Naive B cell (primary cell): Measurements from ENCODE around the gene HES4. TPM values are rescaled to one million over a fixed set of nuclear protein-coding genes. Genes with fewer than 3 reads are reported as not detected.
A peak's percentile ranks its signal among the peaks of the same experiment; 100 is the strongest.
"Not testable (repeated sequence)": the region's sequence is repeated elsewhere in the genome, so short reads cannot be mapped to it uniquely, and the experiment has no call there.

Experiments
- ATAC-seq, 2 donors: fragments of 150-1000 bp; cut with Tn5 transposase; 2 replicates each; pipeline ENCODE4 v1.10.0; 2021; ENCODE audit warnings: low read depth in 2 of 2, mild to moderate bottlenecking in 2 of 2, moderate library complexity in 2 of 2
- DNase-seq: peaks from one replicate; pipeline ENCODE4 v3.0.0; 2022
- H3K27ac Mint-ChIP-seq, 6 donors: one replicate each; pipeline ENCODE4 v1.8.0; 2020 to 2022; ENCODE audit warnings: mild to moderate bottlenecking in 6 of 6, mixed read lengths in 6 of 6, moderate library complexity in 5 of 6, inconsistent platforms in 2 of 6
- H3K27me3 Mint-ChIP-seq, 3 donors: one replicate each; pipeline ENCODE4 v1.8.0; 2021 to 2022; ENCODE audit warnings: mixed read lengths in 3 of 3, mild to moderate bottlenecking in 1 of 3
- H3K36me3 Mint-ChIP-seq, 2 donors: one replicate each; pipeline ENCODE4 v1.8.0; 2020 to 2022; ENCODE audit warnings: mixed read lengths in 2 of 2, inconsistent platforms in 1 of 2, mild to moderate bottlenecking in 1 of 2
- H3K4me1 Mint-ChIP-seq, 3 donors: one replicate each; pipeline ENCODE4 v1.8.0; 2020 to 2022; ENCODE audit warnings: mixed read lengths in 3 of 3, inconsistent platforms in 1 of 3, mild to moderate bottlenecking in 1 of 3, moderate library complexity in 1 of 3
- H3K4me3 Mint-ChIP-seq, 8 donors: one replicate each; pipeline ENCODE4 v1.8.0; 2020 to 2022; ENCODE audit warnings: mild to moderate bottlenecking in 8 of 8, mixed read lengths in 8 of 8, moderate library complexity in 8 of 8, inconsistent platforms in 2 of 8
- H3K9me3 Mint-ChIP-seq, 7 donors: one replicate each; pipeline ENCODE4 v1.8.0; 2020 to 2022; ENCODE audit warnings: mixed read lengths in 7 of 7, mild to moderate bottlenecking in 5 of 7, inconsistent platforms in 2 of 7, moderate library complexity in 1 of 7
- polyA plus RNA-seq, 6 donors: library from polyadenylated mRNA; unstranded; fragments of 300-500 nt; fragmentation: Illumina TruSeq; gene quantifications; one replicate each; pipeline ENCODE4 v1.2.3, GENCODE V29; 2021; ENCODE audit warnings: low read depth in 6 of 6

HES4 gene
- polyA plus RNA-seq, 6 donors from 2014 or later: 0.45 to 0.64 TPM; not detected in 4

DNA sequence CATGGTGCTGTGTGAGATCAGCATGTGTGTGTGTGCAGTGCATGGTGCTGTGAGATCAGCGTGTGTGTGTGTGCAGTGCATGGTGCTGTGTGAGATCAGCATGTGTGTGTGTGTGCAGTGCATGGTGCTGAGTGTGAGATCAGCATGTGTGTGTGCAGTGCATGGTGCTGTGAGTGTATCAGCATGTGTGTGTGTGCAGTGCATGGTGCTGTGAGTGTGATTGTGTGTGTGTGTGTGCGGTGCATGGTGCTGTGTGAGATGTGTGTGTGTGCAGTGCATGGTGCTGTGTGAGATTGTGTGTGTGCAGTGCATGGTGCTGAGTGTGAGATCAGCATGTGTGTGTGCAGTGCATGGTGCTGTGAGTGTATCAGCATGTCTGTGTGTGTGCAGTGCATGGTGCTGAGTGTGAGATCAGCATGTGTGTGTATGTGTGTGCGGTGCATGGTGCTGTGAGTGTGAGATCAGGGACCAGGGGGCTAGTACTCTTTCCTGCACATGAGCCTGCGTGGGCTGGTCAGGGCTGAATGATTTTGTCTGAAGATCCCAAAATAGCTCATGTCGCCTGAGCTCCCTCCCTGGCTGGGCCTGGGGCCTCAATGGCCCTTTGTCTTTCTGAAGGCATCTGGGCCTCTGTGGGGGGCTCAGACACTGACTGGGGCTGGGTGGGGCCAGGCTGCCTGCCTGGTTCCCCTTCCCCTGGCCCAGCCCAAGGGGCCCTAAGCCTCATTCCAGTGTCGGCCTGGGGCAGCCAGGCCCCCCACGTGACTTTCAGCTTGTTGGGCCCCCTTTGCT is 31.2 kb upstream of the HES4 start:
- Mint-ChIP-seq H3K27me3 (peaks cover 2 to 23% (median 18%) of the 10 kb centered on the region in 3 donors), H3K4me3 (peak overlapping the region in 2 of 8 donors; percentile 22 to 68), H3K4me1 (peaks cover 9 to 22% (median 19%) of the 10 kb centered on the region in 3 donors)
- H3K36me3 Mint-ChIP-seq, DNase-seq, H3K9me3 Mint-ChIP-seq, H3K27ac Mint-ChIP-seq, ATAC-seq: not testable (repeated sequence)

DNA sequence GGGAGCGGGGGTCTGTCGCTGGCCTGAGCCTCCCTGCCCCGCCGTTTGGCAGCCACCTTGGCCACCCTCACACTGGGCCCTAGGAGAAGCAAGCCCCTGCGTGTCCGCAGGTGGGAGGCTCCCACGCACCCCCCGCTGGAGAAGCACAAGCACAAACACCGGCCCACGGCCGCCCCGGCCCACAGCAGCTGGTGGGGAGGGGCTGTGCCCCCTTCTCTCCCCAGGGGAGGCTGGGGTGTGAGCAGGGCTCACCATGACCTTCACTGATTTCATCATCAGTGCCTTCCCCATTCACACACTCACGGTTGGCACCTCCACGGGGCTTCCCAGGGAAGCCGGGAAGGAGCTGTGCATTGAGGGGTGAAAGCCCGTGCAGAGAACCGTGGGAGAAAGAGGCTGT is 27.9 kb upstream of the HES4 start:
- no peaks in the 10 kb centered on the region for H3K36me3 Mint-ChIP-seq
- peaks cover 8 to 18% (median 9%) of the 10 kb centered on the region in 3 donors for H3K4me1 Mint-ChIP-seq
- DNase-seq: no peak
- ATAC-seq: no peak
- no peak overlapping the region for H3K27ac Mint-ChIP-seq
- H3K9me3 Mint-ChIP-seq: no peaks in the 10 kb centered on the region
- no peak overlapping the region for H3K4me3 Mint-ChIP-seq
- H3K27me3 Mint-ChIP-seq: peaks cover 0 to 16% (median 14%) of the 10 kb centered on the region in 3 donors

DNA sequence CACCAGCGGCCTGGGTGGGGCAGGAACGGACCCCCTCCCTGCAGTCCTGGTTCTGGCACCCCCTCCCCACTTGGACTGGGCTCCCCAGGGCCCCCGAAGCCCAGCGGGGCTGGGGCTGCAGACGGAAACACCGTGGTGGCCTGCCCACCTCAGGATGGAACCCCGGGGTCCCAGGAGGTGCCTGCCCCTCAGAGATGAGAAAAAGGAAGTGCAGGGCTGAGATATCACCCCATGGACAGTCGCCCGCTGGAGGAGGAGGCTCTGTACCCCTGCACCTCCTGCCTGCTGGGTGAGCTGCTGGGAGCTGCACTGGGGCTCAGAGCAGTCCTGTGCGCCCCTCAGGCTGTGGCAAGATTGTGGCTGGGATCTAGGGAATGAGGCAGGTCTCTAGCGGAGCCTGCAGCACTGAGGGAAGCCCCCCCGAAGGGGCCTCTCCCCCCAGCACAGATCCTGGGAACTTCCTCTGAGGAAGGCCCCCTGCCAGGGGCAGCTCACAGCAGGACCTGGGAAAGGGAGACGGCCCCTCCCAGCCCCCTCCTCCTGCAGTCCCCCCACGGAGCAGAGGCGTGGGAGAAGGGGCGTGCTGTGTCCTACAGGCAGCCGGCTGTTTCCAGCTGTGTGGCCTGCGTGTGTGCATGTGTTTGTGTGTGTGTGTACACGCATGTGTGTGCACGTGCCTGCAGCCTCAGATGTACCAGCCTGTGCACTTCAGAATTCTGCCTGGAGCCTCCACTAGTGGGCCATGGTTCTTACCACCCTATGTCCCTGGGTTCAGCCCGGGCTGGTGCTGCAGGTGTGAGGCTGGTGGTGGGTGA is 26.9 kb upstream of the HES4 start:
- Mint-ChIP-seq H3K9me3 (no peaks in the 10 kb centered on the region), H3K4me3 (no peak overlapping the region), H3K4me1 (peaks cover 3 to 15% (median 6%) of the 10 kb centered on the region in 3 donors), H3K27me3 (peaks cover 0 to 19% (median 10%) of the 10 kb centered on the region in 3 donors), H3K27ac (no peak overlapping the region), H3K36me3 (no peaks in the 10 kb centered on the region)
- DNase-seq (no peak), ATAC-seq (peak; percentile 27 to 29)

DNA sequence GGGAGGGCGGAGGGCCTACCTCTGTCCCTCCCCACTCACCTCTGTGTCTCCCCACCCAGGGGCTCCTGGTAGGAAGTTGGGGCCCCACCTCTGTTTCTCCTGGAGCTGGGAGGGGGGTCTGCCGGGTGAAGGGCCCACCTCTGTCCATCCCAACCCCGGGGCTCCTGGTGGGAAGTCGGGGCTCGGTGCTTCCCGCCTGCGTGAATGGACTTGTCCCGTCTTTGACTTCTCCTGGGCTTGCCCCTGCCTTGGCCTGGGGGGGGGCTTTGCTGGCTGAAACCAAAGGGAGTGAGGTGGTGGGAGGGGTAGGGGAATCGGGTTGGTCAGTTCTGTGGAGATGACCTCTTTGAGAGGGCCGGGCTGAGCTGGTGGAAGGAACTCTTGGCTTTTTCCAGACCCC is 25.8 kb upstream of the HES4 start:
- H3K4me1 Mint-ChIP-seq: peaks cover 3 to 12% (median 6%) of the 10 kb centered on the region in 3 donors
- DNase-seq (no peak), ATAC-seq (no peak)
- H3K4me3 Mint-ChIP-seq: no peak overlapping the region
- H3K36me3 Mint-ChIP-seq: no peaks in the 10 kb centered on the region
- H3K27ac Mint-ChIP-seq: no peak overlapping the region
- no peaks in the 10 kb centered on the region for H3K9me3 Mint-ChIP-seq
- H3K27me3 Mint-ChIP-seq: peaks cover 0 to 20% (median 10%) of the 10 kb centered on the region in 3 donors

DNA sequence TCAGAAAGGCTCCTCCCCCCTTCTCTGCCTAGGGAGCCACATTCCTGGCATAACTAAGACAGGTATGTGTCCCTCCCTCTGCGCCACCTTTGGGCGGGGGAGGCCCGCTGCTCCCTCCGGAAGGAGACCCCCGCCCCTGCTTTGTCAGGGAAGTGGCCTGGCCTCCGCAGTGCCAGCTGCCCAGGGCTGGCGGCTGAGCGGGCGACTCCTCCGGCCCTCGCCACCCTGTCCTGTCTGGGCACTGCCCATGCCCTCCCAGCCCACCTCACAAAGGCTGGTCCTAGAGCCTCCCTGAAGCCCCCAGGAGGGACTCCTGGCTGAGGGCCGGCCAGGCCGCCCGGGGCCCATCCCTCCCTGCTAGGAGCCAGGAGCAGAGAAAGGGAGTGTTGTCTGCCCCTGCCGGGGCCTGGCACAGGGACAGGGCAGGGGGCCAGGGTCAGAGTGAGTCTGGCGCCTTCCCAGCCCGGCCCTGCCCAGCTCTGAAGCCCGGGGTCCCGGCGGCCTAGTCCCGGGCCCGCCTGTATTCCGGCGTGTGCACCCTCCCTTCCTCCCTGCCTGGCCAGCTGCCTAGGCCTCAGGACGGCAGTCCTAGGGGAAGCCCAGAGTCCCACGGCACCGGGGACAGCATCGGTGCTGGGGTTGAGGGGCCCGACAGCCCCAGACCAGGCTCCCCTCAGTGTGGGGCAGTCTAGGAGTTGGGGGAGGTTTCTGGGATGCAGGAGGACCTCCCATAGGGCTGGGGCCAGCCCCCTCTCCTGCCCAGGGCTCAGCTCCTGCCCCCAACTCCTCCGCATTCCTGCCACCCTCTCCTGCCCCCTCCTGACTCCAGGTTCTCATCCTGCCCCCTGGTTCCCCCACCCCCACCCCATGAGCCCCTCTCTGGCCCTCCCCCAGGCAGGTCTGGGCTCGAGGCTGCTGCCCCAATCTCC is 25.1 kb upstream of the HES4 start:
- peaks cover 3 to 12% (median 6%) of the 10 kb centered on the region in 3 donors for H3K4me1 Mint-ChIP-seq
- H3K27me3 Mint-ChIP-seq: peaks cover 0 to 20% (median 10%) of the 10 kb centered on the region in 3 donors
- H3K27ac Mint-ChIP-seq: no peak overlapping the region
- ATAC-seq (no peak), DNase-seq (no peak)
- no peak overlapping the region for H3K4me3 Mint-ChIP-seq
- H3K9me3 Mint-ChIP-seq: no peaks in the 10 kb centered on the region
- no peaks in the 10 kb centered on the region for H3K36me3 Mint-ChIP-seq

DNA sequence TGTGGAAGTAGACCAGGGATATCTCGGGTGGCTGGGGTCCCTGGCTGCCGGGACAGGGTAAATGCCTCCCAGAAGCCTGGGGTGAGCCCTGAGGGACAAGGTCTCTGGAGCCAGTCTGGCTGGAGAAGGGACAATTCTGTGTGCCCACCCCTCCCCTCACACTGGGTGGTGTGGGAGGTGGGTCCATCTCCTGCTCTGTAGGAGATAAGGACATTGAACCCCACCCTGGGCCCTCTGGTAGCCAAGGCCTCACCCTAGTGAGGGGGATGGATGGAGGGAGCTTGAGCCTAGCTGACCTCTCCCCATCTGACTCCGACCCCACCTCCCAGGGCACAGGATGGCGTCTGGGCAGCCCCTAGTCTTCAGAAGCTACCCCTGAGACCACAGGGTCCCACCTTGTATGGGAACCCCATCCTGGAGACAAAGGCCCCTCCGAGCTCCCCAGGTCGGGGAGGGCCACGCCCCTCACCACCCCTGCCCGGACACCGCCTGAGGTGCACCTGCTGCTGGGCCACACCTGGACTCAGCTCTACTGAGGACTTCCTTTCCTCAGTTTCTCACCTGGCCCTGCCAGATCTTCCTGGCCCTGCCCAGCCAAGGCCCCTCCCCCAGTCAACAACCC is 24.4 kb upstream of the HES4 start:
- no peak for DNase-seq
- Mint-ChIP-seq H3K4me1 (peaks cover 3 to 12% (median 6%) of the 10 kb centered on the region in 3 donors), H3K36me3 (no peaks in the 10 kb centered on the region), H3K27ac (no peak overlapping the region), H3K4me3 (no peak overlapping the region), H3K27me3 (peaks cover 0 to 20% (median 10%) of the 10 kb centered on the region in 3 donors), H3K9me3 (no peaks in the 10 kb centered on the region)
- no peak for ATAC-seq

DNA sequence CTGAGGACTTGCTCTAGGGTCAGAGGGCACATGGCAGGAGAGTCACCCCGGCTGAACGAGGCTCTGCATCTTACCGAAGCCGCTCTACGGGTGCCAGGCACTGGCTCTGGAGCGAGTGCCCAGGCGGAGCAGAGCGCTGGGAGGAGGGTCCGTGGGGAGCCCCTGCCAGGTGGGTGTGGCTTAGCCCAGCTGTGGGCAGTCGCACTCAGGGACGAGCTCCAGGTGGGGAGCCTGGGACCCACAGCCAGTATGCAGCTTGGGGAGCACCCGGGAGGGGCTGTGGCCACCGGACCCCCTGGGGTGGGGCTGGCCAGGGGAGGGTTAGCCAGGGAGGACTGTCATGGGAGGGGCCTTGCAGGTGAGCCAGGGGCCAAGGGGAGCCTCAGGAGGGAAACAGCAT is 23.8 kb upstream of the HES4 start:
- DNase-seq: no peak
- no peak overlapping the region for H3K27ac Mint-ChIP-seq

DNA sequence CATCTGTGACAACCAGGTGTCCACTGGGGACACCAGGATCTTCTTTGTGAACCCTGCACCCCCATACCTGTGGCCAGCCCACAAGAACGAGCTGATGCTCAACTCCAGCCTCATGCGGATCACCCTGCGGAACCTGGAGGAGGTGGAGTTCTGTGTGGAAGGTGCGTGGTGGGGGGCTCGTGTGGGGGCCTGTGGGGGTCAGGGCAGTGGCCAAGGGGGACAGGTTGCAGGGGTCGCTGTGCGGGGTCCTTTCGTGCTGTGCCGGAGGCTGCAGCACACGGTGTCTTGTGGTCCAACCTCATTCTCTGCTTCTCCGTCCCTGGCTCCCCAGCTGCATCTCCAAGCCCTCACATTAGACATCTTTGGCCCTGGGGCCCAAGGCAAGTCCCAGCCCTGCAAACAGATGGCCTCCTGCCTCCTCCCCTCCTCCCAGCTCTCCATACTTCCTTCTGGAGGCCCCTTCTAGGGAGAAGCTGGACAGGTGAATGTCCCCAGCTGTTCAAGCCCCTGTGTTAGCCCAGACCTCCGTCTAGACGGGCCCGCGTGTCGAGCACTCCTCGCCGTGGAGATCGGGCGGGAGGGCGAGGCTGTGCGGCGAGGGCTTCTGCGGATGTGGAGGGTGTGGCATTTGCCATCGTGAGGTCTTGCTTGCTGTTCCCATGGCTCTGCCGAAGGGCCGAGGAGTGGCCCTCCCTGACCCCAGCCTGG is 22.6 kb upstream of the HES4 start:
- Mint-ChIP-seq H3K27ac (peak overlapping the region in 2 of 6 donors; percentile 56 to 57), H3K36me3 (no peaks in the 10 kb centered on the region), H3K4me3 (peak overlapping the region in 5 of 8 donors; percentile 20 to 77 (median 53)), H3K4me1 (peaks cover 6 to 12% (median 8%) of the 10 kb centered on the region in 3 donors), H3K9me3 (no peaks in the 10 kb centered on the region), H3K27me3 (peaks cover 0 to 20% (median 10%) of the 10 kb centered on the region in 3 donors)
- DNase-seq (no peak), ATAC-seq (no peak)

More for the DNA sequence above, 23.8 kb upstream of the HES4 start:
- H3K27me3 Mint-ChIP-seq: peaks cover 0 to 20% (median 10%) of the 10 kb centered on the region in 3 donors
- peaks cover 6 to 12% (median 7%) of the 10 kb centered on the region in 3 donors for H3K4me1 Mint-ChIP-seq
- H3K9me3 Mint-ChIP-seq: no peaks in the 10 kb centered on the region
- no peak for ATAC-seq
- H3K4me3 Mint-ChIP-seq: peak overlapping the region in 2 of 8 donors; percentile 19 to 65
- H3K36me3 Mint-ChIP-seq: no peaks in the 10 kb centered on the region

DNA sequence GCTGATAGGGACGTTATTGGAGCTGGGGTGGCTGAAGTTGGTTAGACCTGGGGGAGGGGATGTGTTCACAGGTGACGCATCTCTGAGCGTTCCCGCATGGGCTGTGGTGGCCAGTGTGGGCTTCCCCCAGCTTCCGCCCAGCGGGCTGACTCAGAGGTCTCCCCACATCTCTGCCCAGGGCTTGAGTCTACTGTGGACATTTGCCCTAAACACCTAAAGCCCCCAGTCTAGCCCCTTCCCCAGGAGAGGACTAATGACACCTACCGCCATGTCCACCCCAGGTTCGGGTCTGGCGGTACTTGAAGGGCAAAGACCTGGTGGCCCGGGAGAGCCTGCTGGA is 22.0 kb upstream of the HES4 start:
- no peaks in the 10 kb centered on the region for H3K9me3 Mint-ChIP-seq
- no peaks in the 10 kb centered on the region for H3K36me3 Mint-ChIP-seq
- H3K27ac Mint-ChIP-seq: no peak overlapping the region
- H3K27me3 Mint-ChIP-seq: peaks cover 0 to 20% (median 10%) of the 10 kb centered on the region in 3 donors
- DNase-seq (no peak), ATAC-seq (no peak)
- peaks cover 6 to 17% (median 12%) of the 10 kb centered on the region in 3 donors for H3K4me1 Mint-ChIP-seq
- H3K4me3 Mint-ChIP-seq: peak overlapping the region in 3 of 8 donors; percentile 4 to 78 (median 77)

DNA sequence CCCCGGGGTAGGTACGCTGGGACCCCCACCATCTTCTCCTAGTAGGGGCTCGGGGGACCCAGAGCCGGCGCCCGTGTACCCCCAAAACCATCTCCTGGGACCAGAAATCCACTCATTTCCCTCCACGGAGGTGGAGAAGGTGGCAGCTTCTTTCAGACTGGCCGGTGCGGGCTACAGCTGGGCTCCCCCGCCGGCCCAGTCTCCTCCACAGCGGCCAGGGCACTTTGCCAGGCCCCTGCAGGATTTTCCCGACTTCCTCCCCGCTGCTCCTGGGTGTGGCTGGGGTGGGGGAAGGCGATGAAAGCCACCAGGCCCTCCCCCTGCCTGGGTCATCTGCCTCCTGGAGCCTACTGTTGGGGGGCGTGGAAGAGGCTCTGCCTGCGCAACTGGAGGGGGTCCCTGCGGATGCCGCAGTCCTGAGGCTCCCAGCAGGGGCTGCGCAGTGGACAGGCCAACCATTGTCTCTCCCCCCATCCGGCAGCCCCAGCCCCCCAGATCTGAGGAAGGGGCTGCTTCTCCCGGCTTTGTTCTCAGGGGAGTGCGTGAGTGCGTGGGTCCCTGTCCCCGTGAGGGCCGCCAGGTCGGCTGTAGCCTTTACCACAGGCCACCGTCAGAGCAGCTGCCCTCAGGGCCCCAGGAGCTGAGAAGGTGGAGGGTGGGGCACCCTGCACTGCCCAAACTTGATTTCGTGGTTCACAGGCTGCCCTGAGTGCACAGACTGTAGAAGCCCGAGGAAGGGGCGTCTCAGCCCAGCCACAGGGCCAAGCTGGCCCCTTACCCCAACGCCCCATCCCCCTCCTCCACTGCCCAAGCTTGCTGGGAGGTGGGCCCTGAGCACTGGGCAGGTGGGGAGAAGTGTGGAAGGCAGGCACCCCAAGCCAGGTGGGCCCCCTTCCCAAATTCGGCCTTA is 21.4 kb upstream of the HES4 start:
- Mint-ChIP-seq H3K9me3 (no peaks in the 10 kb centered on the region), H3K36me3 (no peaks in the 10 kb centered on the region), H3K4me1 (peaks cover 6 to 17% (median 12%) of the 10 kb centered on the region in 3 donors), H3K27me3 (peaks cover 0 to 20% (median 10%) of the 10 kb centered on the region in 3 donors), H3K27ac (no peak overlapping the region), H3K4me3 (peak overlapping the region; percentile 29 to 80 (median 60))
- ATAC-seq (no peak), DNase-seq (no peak)

DNA sequence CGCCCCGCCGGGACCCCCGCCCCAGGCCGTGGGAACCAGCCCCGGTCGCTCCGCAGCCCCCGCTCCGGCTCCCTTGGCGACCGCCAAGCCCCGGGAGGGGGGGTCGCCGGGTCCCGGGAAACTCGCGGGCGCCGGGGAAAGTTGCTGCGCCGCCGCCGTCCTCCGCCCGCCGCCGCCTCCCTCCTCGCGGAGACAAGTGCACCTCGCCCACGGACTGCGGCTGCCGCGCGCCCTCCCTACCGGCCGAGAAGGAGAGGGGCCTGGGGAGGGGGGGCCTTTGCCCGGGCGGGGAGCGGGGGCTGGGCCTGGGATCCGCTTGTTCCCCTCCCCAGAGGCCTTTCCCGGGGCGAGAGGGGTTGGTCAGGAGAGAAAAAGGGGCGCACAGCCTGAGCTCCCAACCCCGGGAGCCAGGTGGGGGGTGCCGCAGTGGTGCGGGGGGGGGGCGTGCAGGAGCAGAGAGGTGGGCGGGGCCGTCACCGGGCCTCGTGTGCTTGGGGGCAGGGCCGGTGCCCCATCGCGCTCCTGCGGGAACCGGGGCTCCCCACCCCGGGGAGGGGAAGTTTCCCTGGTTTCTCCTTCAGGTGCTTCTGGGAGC is 20.6 kb upstream of the HES4 start:
- Mint-ChIP-seq H3K27me3 (peaks cover 0 to 20% (median 10%) of the 10 kb centered on the region in 3 donors), H3K27ac (no peak overlapping the region), H3K9me3 (no peaks in the 10 kb centered on the region), H3K4me3 (peak overlapping the region in 4 of 8 donors; percentile 54 to 80 (median 73)), H3K36me3 (no peaks in the 10 kb centered on the region), H3K4me1 (peaks cover 6 to 17% (median 12%) of the 10 kb centered on the region in 3 donors)
- DNase-seq (no peak), ATAC-seq (peak; percentile 6 to 13)
